Mucosa of rectum (tissue), 2 donors: ENCODE results near the gene TCIRG1.

Experiments
- H3K27ac ChIP-seq, 2 donors: one replicate each; pipeline ENCODE4 v1.7.0; 2013; ENCODE audit warnings: inconsistent platforms in 2 of 2, low read depth in 2 of 2, low read length in 2 of 2
- H3K27me3 ChIP-seq, 2 donors: one replicate each; pipeline ENCODE4 v1.7.0; 2013; ENCODE audit warnings: low read length in 2 of 2; ENCODE audit not compliant: control insufficient read depth in 2 of 2, insufficient read depth in 2 of 2
- H3K36me3 ChIP-seq, 2 donors: one replicate each; pipeline ENCODE4 v1.7.0; 2013; ENCODE audit warnings: low read length in 2 of 2; ENCODE audit not compliant: control insufficient read depth in 2 of 2, insufficient read depth in 2 of 2
- H3K4me1 ChIP-seq, 2 donors: one replicate each; pipeline ENCODE4 v1.7.0; 2013; ENCODE audit warnings: low read length in 2 of 2, mild to moderate bottlenecking in 1 of 2; ENCODE audit not compliant: control insufficient read depth in 2 of 2, insufficient read depth in 2 of 2
- H3K4me3 ChIP-seq, 2 donors: one replicate each; pipeline ENCODE4 v1.7.0; 2013; ENCODE audit warnings: low read length in 2 of 2
- H3K9ac ChIP-seq, 2 donors: one replicate each; pipeline ENCODE4 v1.7.0; 2013; ENCODE audit warnings: low read length in 2 of 2, low read depth in 1 of 2, mild to moderate bottlenecking in 1 of 2
- H3K9me3 ChIP-seq, 2 donors: one replicate each; pipeline ENCODE4 v1.7.0; 2013; ENCODE audit warnings: low read length in 2 of 2; ENCODE audit not compliant: control insufficient read depth in 2 of 2
- donor health status: healthy.
- donor health status: Normal muscosa, but diverticular disease.

Gene TCIRG1

GRCh38 chr11:68053117-68053516 is 14.3 kb downstream of the TCIRG1 start:
- H3K9me3 ChIP-seq, result no peaks in the 10 kb centered on the region
- H3K27me3 ChIP-seq, result no peaks in the 10 kb centered on the region
- no peak overlapping the region for H3K27ac ChIP-seq
- H3K9ac ChIP-seq, result no peak overlapping the region
- peaks cover 27 to 42% of the 10 kb centered on the region in 2 donors for H3K36me3 ChIP-seq
- no peaks in the 10 kb centered on the region for H3K4me1 ChIP-seq
- H3K4me3 ChIP-seq, result no peak overlapping the region

- Histone ChIP-seq H3K9me3 (no peaks in the 10 kb centered on the region), H3K4me3 (no peak overlapping the region), H3K27me3 (no peaks in the 10 kb centered on the region), H3K4me1 (no peaks in the 10 kb centered on the region), H3K9ac (no peak overlapping the region), H3K27ac (no peak overlapping the region), H3K36me3 (peaks cover 24 to 38% of the 10 kb centered on the region in 2 donors)
Observed at GRCh38 chr11:68053981-68054812, 15.4 kb downstream of the TCIRG1 start.

- H3K4me1 ChIP-seq, result no peaks in the 10 kb centered on the region
- H3K4me3 ChIP-seq, result no peak overlapping the region
- H3K27me3 ChIP-seq, result no peaks in the 10 kb centered on the region
- H3K36me3 ChIP-seq, result peaks cover 23 to 29% of the 10 kb centered on the region in 2 donors
- H3K9ac ChIP-seq, result no peak overlapping the region
- H3K9me3 ChIP-seq, result no peaks in the 10 kb centered on the region
- no peak overlapping the region for H3K27ac ChIP-seq
Observed at GRCh38 chr11:68056317-68057285, 17.8 kb downstream of the TCIRG1 start.

GRCh38 chr11:68057807-68058206 is 19.0 kb downstream of the TCIRG1 start:
- H3K36me3 ChIP-seq, result peaks cover 28 to 33% of the 10 kb centered on the region in 2 donors
- no peak overlapping the region for H3K4me3 ChIP-seq
- no peaks in the 10 kb centered on the region for H3K9me3 ChIP-seq
- no peaks in the 10 kb centered on the region for H3K27me3 ChIP-seq
- H3K9ac ChIP-seq, result no peak overlapping the region
- H3K27ac ChIP-seq, result no peak overlapping the region
- no peaks in the 10 kb centered on the region for H3K4me1 ChIP-seq

- H3K27ac ChIP-seq, result no peak overlapping the region
- no peaks in the 10 kb centered on the region for H3K9me3 ChIP-seq
- H3K4me3 ChIP-seq, result no peak overlapping the region
- H3K27me3 ChIP-seq, result no peaks in the 10 kb centered on the region
- no peak overlapping the region for H3K9ac ChIP-seq
- peaks cover 40 to 51% of the 10 kb centered on the region in 2 donors for H3K36me3 ChIP-seq
- no peaks in the 10 kb centered on the region for H3K4me1 ChIP-seq
Observed at GRCh38 chr11:68061508-68061907, 22.7 kb downstream of the TCIRG1 start.

- H3K27ac ChIP-seq, result no peak overlapping the region
- peaks cover 61 to 71% of the 10 kb centered on the region in 2 donors for H3K36me3 ChIP-seq
Observed at GRCh38 chr11:68064926-68065325, 26.1 kb downstream of the TCIRG1 start.

GRCh38 chr11:68065841-68066240 is 27.0 kb downstream of the TCIRG1 start:
- no peak overlapping the region for H3K9ac ChIP-seq
- no peak overlapping the region for H3K27ac ChIP-seq
- H3K36me3 ChIP-seq, result peaks cover 68 to 78% of the 10 kb centered on the region in 2 donors
- H3K9me3 ChIP-seq, result no peaks in the 10 kb centered on the region
- H3K4me1 ChIP-seq, result no peaks in the 10 kb centered on the region
- H3K4me3 ChIP-seq, result no peak overlapping the region
- H3K27me3 ChIP-seq, result no peaks in the 10 kb centered on the region

More at GRCh38 chr11:68064926-68065325, 26.1 kb downstream of the TCIRG1 start:
- no peaks in the 10 kb centered on the region for H3K4me1 ChIP-seq
- H3K9ac ChIP-seq, result no peak overlapping the region
- H3K4me3 ChIP-seq, result no peak overlapping the region
- no peaks in the 10 kb centered on the region for H3K27me3 ChIP-seq
- no peaks in the 10 kb centered on the region for H3K9me3 ChIP-seq

GRCh38 chr11:68066742-68067141 is 27.9 kb downstream of the TCIRG1 start:
- H3K36me3 ChIP-seq, result peaks cover 72 to 80% of the 10 kb centered on the region in 2 donors
- no peaks in the 10 kb centered on the region for H3K4me1 ChIP-seq
- H3K4me3 ChIP-seq, result no peak overlapping the region
- H3K27ac ChIP-seq, result no peak overlapping the region
- no peaks in the 10 kb centered on the region for H3K27me3 ChIP-seq
- H3K9ac ChIP-seq, result no peak overlapping the region
- no peaks in the 10 kb centered on the region for H3K9me3 ChIP-seq

GRCh38 chr11:68067991-68068390 is 29.2 kb downstream of the TCIRG1 start:
- no peak overlapping the region for H3K9ac ChIP-seq
- no peaks in the 10 kb centered on the region for H3K9me3 ChIP-seq
- no peaks in the 10 kb centered on the region for H3K4me1 ChIP-seq
- no peak overlapping the region for H3K27ac ChIP-seq
- no peaks in the 10 kb centered on the region for H3K27me3 ChIP-seq
- peaks cover 66 to 69% of the 10 kb centered on the region in 2 donors for H3K36me3 ChIP-seq
- no peak overlapping the region for H3K4me3 ChIP-seq
